ENCODE results near the gene OSBPL5.
A peak's percentile ranks its signal among the peaks of the same experiment; 100 is the strongest.

Gene OSBPL5

DNA sequence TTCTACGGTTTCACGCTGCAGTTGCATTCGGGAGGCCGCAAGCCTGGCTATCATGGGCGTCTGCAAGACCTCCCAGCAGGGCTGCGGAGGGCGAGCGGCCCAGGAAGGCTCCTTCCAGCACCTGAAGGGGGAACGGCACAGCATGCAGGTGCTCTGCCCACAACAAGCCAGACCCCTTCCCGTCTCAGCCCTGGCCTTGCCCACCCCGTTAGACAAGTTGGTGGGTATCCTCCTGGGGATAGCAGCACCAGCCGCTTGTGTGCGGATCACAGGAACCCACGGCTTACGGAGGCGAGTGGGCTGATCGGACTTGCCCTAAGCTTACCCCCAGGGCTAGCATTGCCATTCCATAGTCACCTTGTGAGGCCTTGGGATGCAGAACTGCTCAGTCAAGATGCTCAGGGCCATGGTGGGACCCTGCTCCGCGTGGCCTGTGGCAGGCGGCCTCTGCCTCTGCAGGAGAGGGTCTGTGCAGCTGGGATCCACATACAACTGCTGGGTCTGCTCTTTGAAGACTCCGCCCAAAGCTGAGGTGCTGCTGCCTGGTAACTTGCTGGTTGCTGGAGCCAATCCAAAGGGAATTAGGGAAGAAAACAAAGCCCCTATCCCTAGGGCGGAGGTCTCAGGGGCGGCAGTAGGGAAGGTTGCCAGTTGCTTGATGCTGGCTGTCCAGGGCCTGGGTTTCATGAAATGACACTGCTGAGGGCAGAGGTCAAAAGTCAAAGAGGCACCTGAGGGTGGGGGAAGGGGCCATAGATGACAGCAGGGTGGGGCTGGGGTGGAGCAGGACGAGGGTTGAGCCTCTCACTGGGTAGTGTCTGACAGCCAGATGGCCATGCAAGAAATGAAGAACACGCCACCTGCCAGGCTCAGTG lies 1.4 kb upstream of the OSBPL5 start:
- H3K27ac ChIP-seq = no peak overlapping the region
- TF ChIP-seq, protein P1, sequence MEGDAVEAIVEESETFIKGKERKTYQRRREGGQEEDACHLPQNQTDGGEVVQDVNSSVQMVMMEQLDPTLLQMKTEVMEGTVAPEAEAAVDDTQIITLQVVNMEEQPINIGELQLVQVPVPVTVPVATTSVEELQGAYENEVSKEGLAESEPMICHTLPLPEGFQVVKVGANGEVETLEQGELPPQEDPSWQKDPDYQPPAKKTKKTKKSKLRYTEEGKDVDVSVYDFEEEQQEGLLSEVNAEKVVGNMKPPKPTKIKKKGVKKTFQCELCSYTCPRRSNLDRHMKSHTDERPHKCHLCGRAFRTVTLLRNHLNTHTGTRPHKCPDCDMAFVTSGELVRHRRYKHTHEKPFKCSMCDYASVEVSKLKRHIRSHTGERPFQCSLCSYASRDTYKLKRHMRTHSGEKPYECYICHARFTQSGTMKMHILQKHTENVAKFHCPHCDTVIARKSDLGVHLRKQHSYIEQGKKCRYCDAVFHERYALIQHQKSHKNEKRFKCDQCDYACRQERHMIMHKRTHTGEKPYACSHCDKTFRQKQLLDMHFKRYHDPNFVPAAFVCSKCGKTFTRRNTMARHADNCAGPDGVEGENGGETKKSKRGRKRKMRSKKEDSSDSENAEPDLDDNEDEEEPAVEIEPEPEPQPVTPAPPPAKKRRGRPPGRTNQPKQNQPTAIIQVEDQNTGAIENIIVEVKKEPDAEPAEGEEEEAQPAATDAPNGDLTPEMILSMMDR (IDR thresholded peaks at IDR 0.05) = no peak
- H3K4me3 ChIP-seq = no peak overlapping the region
- DNase-seq (ENCODE audit: low spot score) = no peak

DNA sequence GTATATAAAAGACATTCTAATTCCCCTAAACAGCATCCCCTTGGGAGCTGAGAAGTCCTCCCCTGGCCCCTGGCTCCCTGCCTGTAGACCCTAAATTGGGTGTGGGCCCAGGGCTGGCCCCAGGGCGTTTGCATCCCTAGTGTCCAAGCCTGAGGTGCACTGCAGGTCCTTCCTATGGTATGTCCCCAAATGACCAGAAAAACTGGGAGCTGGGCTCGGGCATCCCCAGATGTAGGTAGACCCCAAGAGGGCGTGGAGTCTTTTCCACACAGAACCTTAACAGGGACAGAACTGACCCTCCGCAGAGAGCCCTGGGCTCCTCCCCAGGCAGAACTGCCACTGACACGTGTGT lies 782 bp upstream of the OSBPL5 start:
- no peak overlapping the region for H3K4me3 ChIP-seq
- H3K27ac ChIP-seq = no peak overlapping the region
- DNase-seq (ENCODE audit: low spot score) = peak; percentile 68
- TF ChIP-seq, protein P1 (IDR thresholded peaks at IDR 0.05) = no peak

DNA sequence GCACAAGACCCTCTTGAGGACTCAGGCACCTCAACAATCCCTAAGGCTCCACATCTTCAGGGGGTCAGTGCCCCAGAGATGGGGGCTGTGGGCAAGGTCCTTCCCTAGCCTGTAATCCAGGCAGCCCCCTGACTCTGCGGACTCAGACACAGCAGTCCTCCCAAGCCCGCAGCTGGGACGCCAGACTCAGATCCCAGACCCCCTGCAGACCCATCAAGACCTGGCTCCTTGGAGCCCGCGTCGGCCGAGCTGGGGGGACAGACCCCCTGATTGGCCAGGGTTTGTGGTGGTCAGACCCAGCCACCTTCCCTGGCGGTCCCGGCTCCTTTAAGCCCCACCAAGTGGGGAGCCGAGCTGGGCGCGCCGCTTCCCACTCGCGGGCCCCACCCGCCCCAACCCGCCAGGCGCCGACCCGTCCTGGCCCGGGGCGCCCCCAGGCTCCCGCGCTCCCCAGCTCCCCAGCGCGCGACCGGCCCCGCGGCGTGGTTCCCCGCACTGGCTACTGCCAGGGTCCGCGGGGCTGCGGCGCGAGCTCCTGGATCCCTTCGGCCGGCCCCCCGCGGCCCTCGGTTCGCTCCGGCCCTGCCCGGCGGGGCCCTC lies 458 bp downstream of the OSBPL5 start:
- no peak for DNase-seq (ENCODE audit: low spot score)
- peak overlapping the region; percentile 96 for H3K4me3 ChIP-seq
- peak overlapping the region; percentile 73 to 90 for H3K27ac ChIP-seq
- TF ChIP-seq, protein P1 (IDR thresholded peaks at IDR 0.05) = no peak

DNA sequence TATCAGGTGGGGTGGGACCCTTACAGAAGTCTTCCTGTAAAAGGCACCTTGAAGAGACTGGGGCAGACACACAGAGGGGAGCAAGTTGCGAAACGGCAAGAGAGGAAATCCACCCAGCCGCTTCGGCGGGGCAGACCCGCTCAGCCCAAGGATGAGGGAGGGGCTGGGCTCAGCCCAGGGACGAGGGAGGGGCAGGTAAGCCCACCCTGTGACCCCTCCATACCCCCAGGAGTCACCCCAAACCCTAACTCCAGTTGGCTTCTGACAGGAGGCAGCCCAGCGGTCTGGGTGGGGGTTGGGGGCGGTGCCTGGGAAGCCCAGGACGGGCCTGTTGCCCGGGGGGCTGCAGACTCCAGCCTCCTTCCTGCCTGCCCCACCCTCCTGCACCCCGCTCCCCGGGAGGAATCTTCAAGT lies 965 bp downstream of the OSBPL5 start:
- peak overlapping the region; percentile 96 for H3K4me3 ChIP-seq
- TF ChIP-seq, protein P1 (IDR thresholded peaks at IDR 0.05) = no peak
- no peak for DNase-seq (ENCODE audit: low spot score)
- H3K27ac ChIP-seq = peak overlapping the region; percentile 73 to 90

DNA sequence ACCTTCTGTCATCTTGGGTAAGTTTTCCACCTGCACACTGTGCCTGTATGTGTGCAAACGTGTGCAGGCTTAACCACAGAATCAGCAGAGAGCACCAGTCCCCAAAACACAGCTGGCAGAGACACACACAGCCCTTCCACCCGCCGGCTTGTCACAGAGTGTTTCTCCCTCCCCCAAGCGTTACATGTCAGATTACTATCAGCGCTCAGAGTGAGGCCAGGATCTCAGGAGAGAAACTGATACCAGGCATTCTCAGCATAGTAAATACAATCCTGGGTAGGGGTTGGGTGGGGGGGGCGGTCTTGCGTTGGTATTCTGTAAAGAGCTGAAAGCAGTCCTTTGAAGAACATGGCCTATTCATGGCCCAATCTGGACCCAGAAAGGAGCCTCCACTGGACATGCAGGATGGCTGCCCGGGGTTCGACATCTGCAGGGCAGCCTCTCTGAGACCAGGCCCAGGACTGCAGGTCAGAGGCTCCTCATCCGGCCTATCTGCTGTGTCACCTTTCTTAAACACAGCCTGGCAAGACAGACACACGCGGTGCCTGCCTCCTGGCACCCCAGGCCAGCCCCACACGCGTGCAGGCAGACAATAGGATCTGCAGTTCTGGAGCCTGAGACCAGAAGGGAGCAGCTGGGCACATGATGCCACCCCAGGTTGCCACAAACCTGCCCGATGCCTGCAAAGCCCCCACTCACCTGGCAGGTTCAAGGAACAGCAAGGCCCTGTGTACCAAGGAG lies 1.7 kb downstream of the OSBPL5 start:
- no peak for DNase-seq (ENCODE audit: low spot score)
- Histone ChIP-seq H3K27ac (peak overlapping the region; percentile 73 to 90), H3K4me3 (peak overlapping the region; percentile 96)
- TF ChIP-seq, protein P1 (IDR thresholded peaks at IDR 0.05) = no peak

DNA sequence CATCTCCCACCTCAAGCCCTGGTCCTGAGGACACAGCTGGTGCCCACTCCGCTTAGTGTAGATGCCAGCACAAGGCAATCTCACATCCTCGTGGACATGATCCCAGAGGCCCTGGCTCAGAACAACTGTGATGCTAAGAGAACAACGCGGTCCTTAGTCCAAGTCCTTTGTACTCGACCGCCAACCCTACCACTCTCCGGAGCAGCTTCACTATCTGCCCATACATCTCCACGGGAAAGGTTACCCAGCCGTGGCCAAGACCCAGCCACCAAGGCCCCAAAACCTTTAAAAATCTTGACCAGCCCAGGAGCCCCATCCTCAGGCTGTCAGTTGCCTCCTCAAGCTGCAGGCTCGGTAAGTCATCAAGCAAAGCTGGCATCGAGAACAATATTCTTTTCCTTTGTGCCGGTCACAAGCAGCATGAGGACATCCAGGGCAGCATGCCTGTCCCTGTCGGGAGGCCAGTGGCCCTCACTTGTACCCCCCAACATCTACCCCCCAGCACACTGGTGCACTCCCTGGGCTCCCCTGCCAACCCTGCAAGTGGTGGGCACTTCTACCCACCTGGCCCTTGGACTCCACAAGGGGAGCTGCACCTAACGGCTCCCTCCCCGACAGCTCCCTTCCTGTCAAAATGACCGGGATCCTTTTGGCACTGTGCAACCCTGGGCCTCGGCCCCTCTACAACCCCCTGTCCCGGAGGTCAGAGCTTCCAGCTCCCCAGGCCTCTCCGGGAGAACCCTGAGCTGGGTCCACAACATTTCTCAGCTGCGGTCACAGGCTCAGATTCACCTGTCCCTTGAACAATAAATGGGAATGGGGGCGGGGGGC lies 2.5 kb downstream of the OSBPL5 start:
- no peak for DNase-seq (ENCODE audit: low spot score)
- TF ChIP-seq, protein P1 (IDR thresholded peaks at IDR 0.05) = no peak
- H3K4me3 ChIP-seq = peak overlapping the region; percentile 96
- H3K27ac ChIP-seq = peak overlapping the region; percentile 81 to 90
